ENCODE results near the gene SLC13A5. TPM values are rescaled to one million over a fixed set of nuclear protein-coding genes. Genes with fewer than 3 reads are reported as not detected.

SLC13A5 gene
- total and polyA plus RNA-seq, 10 of the 15 experiments (the other 5 are each of a cell fraction or from before 2014, with no cell fraction given) = 0.23 TPM; not detected in 9

- CTCF ChIA-PET = interaction anchor here (1.1 to 1.5 kb wide), 2 partner anchors 33 to 242 kb away, joined by 3 read pairs; no protein-coding TSS in a partner anchor
- in situ Hi-C loops (cut with MboI) = no loop called here
These were observed 44.3 kb downstream of the SLC13A5 start for GRCh38 chr17:6668727-6669425.

More at GRCh38 chr17:6668727-6669425, 44.3 kb downstream of the SLC13A5 start:
- intact Hi-C loops (cut with micrococcal nuclease; ENCODE audit: unreplicated experiment) = loop anchor here (5.0 to 10.0 kb wide), 2 partner anchors 86 to 243 kb away; partner anchors contain the start of gene XAF1
- Histone ChIP-seq H3K36me3 (ENCODE audit: control insufficient read depth in 2 of 2, insufficient read depth in 2 of 2, low read length in 1 of 2) (no peaks in the 10 kb centered on the region), H2AFZ (ENCODE audit: control insufficient read depth, low read depth, low read length) (no peak overlapping the region), H3K79me2 (ENCODE audit: control insufficient read depth, insufficient read depth, low read length) (no peaks in the 10 kb centered on the region), H3K27me3 (replicated peaks in 1 of 2; ENCODE audit: control insufficient read depth in 2 of 2, insufficient read depth in 2 of 2, low read length in 1 of 2) (no peaks in the 10 kb centered on the region), H3K4me1 (ENCODE audit: control insufficient read depth, insufficient read depth, low read length) (no peaks in the 10 kb centered on the region), H3K4me3 (no peak overlapping the region), H3K4me2 (ENCODE audit: control insufficient read depth, insufficient read depth) (no peak overlapping the region), H3K9ac (ENCODE audit: control insufficient read depth, insufficient read depth, low read length) (no peak overlapping the region), H4K20me1 (ENCODE audit: control insufficient read depth, insufficient read depth) (no peaks in the 10 kb centered on the region), H3K27ac (ENCODE audit: control insufficient read depth, insufficient read depth) (no peak overlapping the region), H3K9me3 (replicated peaks; ENCODE audit: control insufficient read depth, insufficient read depth, low read length) (no peaks in the 10 kb centered on the region)
- DNase-seq (ENCODE audit: low read depth, low spot score) = no peak
- POLR2A ChIA-PET = interaction anchor here (0.6 kb wide), 1 partner anchor 337 kb away, joined by 4 read pairs; no protein-coding TSS in a partner anchor
- TF ChIP-seq, protein P1, sequence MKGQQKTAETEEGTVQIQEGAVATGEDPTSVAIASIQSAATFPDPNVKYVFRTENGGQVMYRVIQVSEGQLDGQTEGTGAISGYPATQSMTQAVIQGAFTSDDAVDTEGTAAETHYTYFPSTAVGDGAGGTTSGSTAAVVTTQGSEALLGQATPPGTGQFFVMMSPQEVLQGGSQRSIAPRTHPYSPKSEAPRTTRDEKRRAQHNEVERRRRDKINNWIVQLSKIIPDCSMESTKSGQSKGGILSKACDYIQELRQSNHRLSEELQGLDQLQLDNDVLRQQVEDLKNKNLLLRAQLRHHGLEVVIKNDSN (IDR thresholded peaks at IDR 0.05; ENCODE audit: borderline replicate concordance, extremely low read length, insufficient read depth, low read depth, low read length) = no peak
- TF ChIP-seq CBX5 (IDR thresholded peaks at IDR 0.05; ENCODE audit: low read depth) = no peak
- no peak for TF ChIP-seq NFIC (IDR thresholded peaks at IDR 0.05; ENCODE audit: low read depth, low read length)
- no peak for TF ChIP-seq MYB (IDR thresholded peaks at IDR 0.05; ENCODE audit: borderline replicate concordance, low read depth, low read length)
- TF ChIP-seq FOXM1 (IDR thresholded peaks at IDR 0.05; ENCODE audit: low read depth, low read length) = no peak
- no peak for TF ChIP-seq BCL11A (IDR thresholded peaks at IDR 0.05; ENCODE audit: low read depth, low read length)
- TF ChIP-seq HDAC2 (IDR thresholded peaks at IDR 0.05) = no peak
- TF ChIP-seq SMAD5 (IDR thresholded peaks at IDR 0.05; ENCODE audit: low read depth) = no peak
- no peak for TF ChIP-seq BHLHE40 (IDR thresholded peaks at IDR 0.05; ENCODE audit: borderline replicate concordance in 1 of 2, low read depth in 2 of 2, low read length in 1 of 2)
- TF ChIP-seq EED (IDR thresholded peaks at IDR 0.05; ENCODE audit: low read depth) = no peak
- no peak for TF ChIP-seq MEF2B (IDR thresholded peaks at IDR 0.05; ENCODE audit: partially characterized antibody, poor library complexity, severe bottlenecking)
- no peak for TF ChIP-seq RUNX3 (IDR thresholded peaks at IDR 0.05; ENCODE audit: low read length)
- no peak for TF ChIP-seq ZZZ3 (IDR thresholded peaks at IDR 0.05; ENCODE audit: control insufficient read depth, insufficient read length, low read depth)
- no peak for TF ChIP-seq ZSCAN29 (IDR thresholded peaks at IDR 0.05)
- TF ChIP-seq PAX5 (IDR thresholded peaks at IDR 0.05; ENCODE audit: borderline replicate concordance, low read depth, low read length) = no peak
- TF ChIP-seq SIX5 (IDR thresholded peaks at IDR 0.05; ENCODE audit: low read depth, low read length, severe bottlenecking) = no peak
- no TSS peak for BruUV-seq (replicated peaks)
- ATAC-seq = no peak
- SMC1A ChIA-PET (ENCODE audit: uncharacterized antibody, unreplicated experiment) = interaction anchor here (0.7 kb wide), 1 partner anchor 221 kb away, joined by 4 read pairs; no protein-coding TSS in a partner anchor
- RAD21 ChIA-PET (ENCODE audit: unreplicated experiment) = interaction anchor here (0.9 kb wide), 1 partner anchor 86 kb away, joined by 3 read pairs; no protein-coding TSS in a partner anchor
- WGBS (ENCODE audit: insufficient coverage, insufficient replicate concordance, low lambda C conversion rate, missing lambda C conversion rate) = 74% methylated on average over 14 of the region's 14 CpGs
- no peak for FAIRE-seq
